ENCODE results near the gene CPN2.

Gene CPN2

DNA sequence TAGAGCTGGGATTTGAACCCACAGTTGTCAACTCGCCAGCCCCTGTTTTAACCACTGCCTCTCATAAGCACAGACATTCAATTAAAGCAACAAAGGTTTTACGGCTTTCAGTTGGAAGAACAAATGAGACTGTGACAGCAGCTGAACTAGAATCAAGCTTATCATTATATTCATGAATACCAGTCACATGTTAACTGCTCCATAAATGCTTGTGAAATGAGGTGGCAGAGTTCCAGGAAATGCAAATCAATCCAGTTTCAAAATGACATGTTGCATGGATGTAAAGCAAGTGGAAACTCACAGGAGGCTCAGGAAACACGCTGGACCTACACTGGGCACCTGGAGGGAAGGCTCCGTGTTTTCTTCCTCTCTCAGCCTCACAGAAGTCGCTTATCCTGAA, 44.1 kb upstream of the CPN2 start:
- Histone ChIP-seq H3K4me2 (ENCODE audit: low read length) (no peak overlapping the region), H3K9me3 (ENCODE audit: insufficient read depth, low read length) (no peaks in the 10 kb centered on the region), H3K9ac (ENCODE audit: low read length) (no peak overlapping the region)

GRCh38 chr3:194392576-194392975, 41.4 kb upstream of the CPN2 start:
- TF ChIP-seq, protein P1, sequence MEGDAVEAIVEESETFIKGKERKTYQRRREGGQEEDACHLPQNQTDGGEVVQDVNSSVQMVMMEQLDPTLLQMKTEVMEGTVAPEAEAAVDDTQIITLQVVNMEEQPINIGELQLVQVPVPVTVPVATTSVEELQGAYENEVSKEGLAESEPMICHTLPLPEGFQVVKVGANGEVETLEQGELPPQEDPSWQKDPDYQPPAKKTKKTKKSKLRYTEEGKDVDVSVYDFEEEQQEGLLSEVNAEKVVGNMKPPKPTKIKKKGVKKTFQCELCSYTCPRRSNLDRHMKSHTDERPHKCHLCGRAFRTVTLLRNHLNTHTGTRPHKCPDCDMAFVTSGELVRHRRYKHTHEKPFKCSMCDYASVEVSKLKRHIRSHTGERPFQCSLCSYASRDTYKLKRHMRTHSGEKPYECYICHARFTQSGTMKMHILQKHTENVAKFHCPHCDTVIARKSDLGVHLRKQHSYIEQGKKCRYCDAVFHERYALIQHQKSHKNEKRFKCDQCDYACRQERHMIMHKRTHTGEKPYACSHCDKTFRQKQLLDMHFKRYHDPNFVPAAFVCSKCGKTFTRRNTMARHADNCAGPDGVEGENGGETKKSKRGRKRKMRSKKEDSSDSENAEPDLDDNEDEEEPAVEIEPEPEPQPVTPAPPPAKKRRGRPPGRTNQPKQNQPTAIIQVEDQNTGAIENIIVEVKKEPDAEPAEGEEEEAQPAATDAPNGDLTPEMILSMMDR (IDR thresholded peaks at IDR 0.05; ENCODE audit: low read depth, low read length): no peak
- no peak for TF ChIP-seq EZH2phosphoT487 (IDR thresholded peaks at IDR 0.05; ENCODE audit: low read depth)
- Histone ChIP-seq H4K20me1 (ENCODE audit: insufficient read depth, low read length) (no peaks in the 10 kb centered on the region), H3K27ac (ENCODE audit: low read length) (no peak overlapping the region), H3K9ac (ENCODE audit: low read length) (no peak overlapping the region), H3K4me2 (ENCODE audit: low read length) (no peak overlapping the region), H3K9me3 (ENCODE audit: insufficient read depth, low read length) (no peaks in the 10 kb centered on the region), H3K79me2 (ENCODE audit: low read length) (no peaks in the 10 kb centered on the region), H3K4me1 (ENCODE audit: low read length) (peaks cover 6% of the 10 kb centered on the region; the same call in 1 of the 2 replicates), H3K4me3 (ENCODE audit: low read length) (no peak overlapping the region), H3K27me3 (ENCODE audit: low read depth, low read length) (peaks cover 11% of the 10 kb centered on the region; the same call in 1 of the 2 replicates), H3K36me3 (replicated peaks; ENCODE audit: low read depth, low read length) (no peaks in the 10 kb centered on the region), H2AFZ (ENCODE audit: low read depth, low read length) (no peak overlapping the region)

More for the DNA sequence above, 44.1 kb upstream of the CPN2 start:
- no peak overlapping the region for H3K27ac ChIP-seq (ENCODE audit: low read length)
- H3K36me3 ChIP-seq (replicated peaks; ENCODE audit: low read depth, low read length): no peaks in the 10 kb centered on the region
- H3K79me2 ChIP-seq (ENCODE audit: low read length): no peaks in the 10 kb centered on the region
- peaks cover 3% of the 10 kb centered on the region; the same call in 1 of the 2 replicates for H3K27me3 ChIP-seq (ENCODE audit: low read depth, low read length)
- no peak overlapping the region for H3K4me3 ChIP-seq (ENCODE audit: low read length)
- H3K4me1 ChIP-seq (ENCODE audit: low read length): peaks cover 6% of the 10 kb centered on the region; the same call in 1 of the 2 replicates
- TF ChIP-seq, protein P1 (IDR thresholded peaks at IDR 0.05; ENCODE audit: low read depth, low read length): no peak
- no peak for TF ChIP-seq EZH2phosphoT487 (IDR thresholded peaks at IDR 0.05; ENCODE audit: low read depth)
- no peak overlapping the region for H2AFZ ChIP-seq (ENCODE audit: low read depth, low read length)
- H4K20me1 ChIP-seq (ENCODE audit: insufficient read depth, low read length): no peaks in the 10 kb centered on the region

DNA sequence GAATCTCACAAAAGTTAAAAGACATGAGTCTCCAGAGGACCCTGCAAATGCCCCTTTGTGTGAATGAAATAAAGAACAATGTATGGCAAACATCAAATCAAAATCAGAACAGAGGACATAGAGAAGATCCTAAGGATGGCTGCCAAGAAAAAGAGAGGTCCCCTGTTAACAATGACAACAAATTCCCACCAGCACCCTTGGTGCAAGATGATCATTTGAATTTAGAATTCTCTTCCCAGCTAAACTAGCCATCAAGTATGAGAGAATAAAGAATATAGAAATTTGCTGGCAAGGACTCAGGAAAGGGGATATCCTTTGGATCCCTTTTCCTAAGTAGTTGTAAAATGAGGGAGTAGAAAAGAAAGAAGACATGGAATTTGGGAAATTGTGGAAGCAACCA, 39.7 kb upstream of the CPN2 start:
- Histone ChIP-seq H3K4me1 (ENCODE audit: low read length) (peaks cover 6% of the 10 kb centered on the region; the same call in 1 of the 2 replicates), H3K9me3 (ENCODE audit: insufficient read depth, low read length) (no peaks in the 10 kb centered on the region), H4K20me1 (ENCODE audit: insufficient read depth, low read length) (no peaks in the 10 kb centered on the region), H3K27me3 (ENCODE audit: low read depth, low read length) (peaks cover 11% of the 10 kb centered on the region; the same call in 1 of the 2 replicates), H3K4me3 (ENCODE audit: low read length) (no peak overlapping the region), H3K36me3 (replicated peaks; ENCODE audit: low read depth, low read length) (no peaks in the 10 kb centered on the region), H3K79me2 (ENCODE audit: low read length) (no peaks in the 10 kb centered on the region), H3K4me2 (ENCODE audit: low read length) (no peak overlapping the region), H3K9ac (ENCODE audit: low read length) (no peak overlapping the region), H2AFZ (ENCODE audit: low read depth, low read length) (no peak overlapping the region), H3K27ac (ENCODE audit: low read length) (no peak overlapping the region)
- no peak for TF ChIP-seq EZH2phosphoT487 (IDR thresholded peaks at IDR 0.05; ENCODE audit: low read depth)
- TF ChIP-seq, protein P1 (IDR thresholded peaks at IDR 0.05; ENCODE audit: low read depth, low read length): no peak

DNA sequence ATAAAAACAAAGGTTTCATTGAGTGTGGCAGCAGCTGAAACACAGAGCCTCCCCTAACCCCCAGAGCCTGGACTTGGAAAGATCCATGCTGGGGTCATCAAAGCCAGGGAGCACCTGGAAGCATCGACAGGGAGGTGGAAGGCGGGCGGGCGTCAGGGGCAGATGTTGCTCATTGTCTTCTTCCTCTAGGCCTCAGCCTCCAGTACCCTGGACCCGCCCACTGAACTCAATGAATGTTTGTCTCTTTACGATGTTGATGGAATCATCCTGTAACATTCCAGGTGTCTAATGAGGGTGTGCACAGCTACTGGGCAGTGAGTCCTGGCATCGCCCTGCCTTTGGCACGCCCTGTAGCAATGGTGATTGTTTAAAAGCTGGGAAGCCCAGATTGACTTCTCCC, 38.1 kb upstream of the CPN2 start:
- no peaks in the 10 kb centered on the region for H3K4me1 ChIP-seq (ENCODE audit: low read length)
- H2AFZ ChIP-seq (ENCODE audit: low read depth, low read length): no peak overlapping the region
- H3K4me2 ChIP-seq (ENCODE audit: low read length): no peak overlapping the region
- no peak overlapping the region for H3K4me3 ChIP-seq (ENCODE audit: low read length)
- H3K9me3 ChIP-seq (ENCODE audit: insufficient read depth, low read length): no peaks in the 10 kb centered on the region
- no peak overlapping the region for H3K9ac ChIP-seq (ENCODE audit: low read length)
- no peak overlapping the region for H3K27ac ChIP-seq (ENCODE audit: low read length)
- no peaks in the 10 kb centered on the region for H4K20me1 ChIP-seq (ENCODE audit: insufficient read depth, low read length)
- peaks cover 17% of the 10 kb centered on the region; the same call in 1 of the 2 replicates for H3K27me3 ChIP-seq (ENCODE audit: low read depth, low read length)
- no peaks in the 10 kb centered on the region for H3K36me3 ChIP-seq (replicated peaks; ENCODE audit: low read depth, low read length)
- TF ChIP-seq, protein P1 (IDR thresholded peaks at IDR 0.05; ENCODE audit: low read depth, low read length): no peak
- no peak for TF ChIP-seq EZH2phosphoT487 (IDR thresholded peaks at IDR 0.05; ENCODE audit: low read depth)
- no peaks in the 10 kb centered on the region for H3K79me2 ChIP-seq (ENCODE audit: low read length)
